Measurements from ENCODE around the gene ATXN7L1.
"Not testable (repeated sequence)": the region's sequence is repeated elsewhere in the genome, so short reads cannot be mapped to it uniquely, and the experiment has no call there.

Gene ATXN7L1

GRCh38 chr7:105744258-105744657, 132.1 kb downstream of the ATXN7L1 start:
- DNase-seq (ENCODE audit: low read depth, low spot score) = no peak

DNA sequence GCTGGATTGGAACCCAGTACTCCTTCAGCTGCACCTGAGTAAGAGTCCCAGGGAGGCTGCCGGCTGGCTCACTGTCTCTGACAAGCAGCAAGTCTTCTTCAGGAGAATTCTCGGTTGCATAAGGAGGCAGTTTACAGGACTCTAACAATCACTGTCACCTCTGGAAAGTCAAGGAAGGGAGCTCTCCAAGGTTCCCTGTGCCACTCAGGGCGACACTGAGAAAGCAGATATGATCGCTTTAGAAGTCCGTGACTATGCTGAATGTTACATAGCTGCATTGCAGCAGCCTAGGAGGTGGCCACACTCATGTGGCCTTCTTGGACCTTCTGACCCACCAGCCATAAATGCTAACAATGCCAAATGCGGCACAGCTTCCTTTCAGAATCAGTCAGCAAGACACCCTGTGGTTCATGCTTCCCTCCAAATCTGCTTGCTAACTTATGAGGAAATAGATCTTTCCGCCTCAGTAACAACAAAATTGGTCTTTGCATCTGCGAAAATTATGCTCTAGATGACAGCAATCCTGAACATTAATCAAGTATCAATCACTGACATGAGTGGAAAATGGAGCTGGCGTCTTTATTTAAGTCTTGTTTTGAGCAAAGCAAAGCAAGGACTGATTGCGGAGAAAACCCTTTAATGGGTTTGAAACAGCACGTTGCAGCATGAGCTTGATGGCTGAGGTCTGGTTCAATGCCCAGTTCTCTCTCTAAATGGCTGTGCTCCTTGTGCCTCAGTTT, 132.9 kb downstream of the ATXN7L1 start:
- no peak for DNase-seq (ENCODE audit: low read depth, low spot score)

- no peak for DNase-seq (ENCODE audit: low read depth, low spot score)
These were observed 133.6 kb downstream of the ATXN7L1 start for GRCh38 chr7:105742787-105743186.

DNA sequence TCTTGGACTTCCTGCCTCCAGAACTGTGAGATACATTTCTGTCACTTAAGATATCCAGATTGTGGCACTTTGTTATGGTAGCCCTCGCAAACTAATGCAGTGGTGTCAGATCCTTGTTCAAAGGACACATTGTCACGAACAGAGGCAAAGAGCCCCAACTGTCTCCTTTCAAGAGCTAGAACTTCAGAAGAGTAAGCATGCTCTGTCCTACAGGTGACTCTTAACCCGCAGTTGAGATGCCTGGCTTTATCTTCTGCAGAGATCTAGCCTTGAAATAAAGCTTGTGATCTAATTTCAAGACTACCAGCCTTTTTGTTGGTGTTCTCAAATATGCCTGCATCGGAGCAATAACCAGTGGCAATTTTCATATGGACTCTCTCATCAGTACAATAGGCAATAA, 134.4 kb downstream of the ATXN7L1 start:
- DNase-seq (ENCODE audit: low read depth, low spot score) = no peak

DNA sequence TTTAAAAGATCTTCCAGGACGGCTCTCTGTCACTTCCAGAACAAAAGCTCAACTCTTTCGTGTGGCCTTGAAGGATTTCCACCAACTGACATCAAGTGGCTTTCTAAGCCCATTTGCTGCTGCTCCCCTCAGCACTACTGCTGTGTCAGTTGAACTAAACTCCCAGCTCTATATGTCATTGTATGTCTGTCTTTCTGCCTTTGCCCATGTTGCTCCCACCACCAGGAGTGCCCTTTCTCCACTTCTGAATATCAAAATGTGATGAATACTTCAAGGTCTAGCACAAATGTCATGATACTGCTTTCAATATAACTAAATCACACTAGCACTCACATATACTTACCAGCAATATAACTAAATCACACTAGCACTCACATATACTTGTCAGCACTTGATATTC, 138.3 kb downstream of the ATXN7L1 start:
- DNase-seq (ENCODE audit: low read depth, low spot score) = no peak

GRCh38 chr7:105734233-105734632, 142.2 kb downstream of the ATXN7L1 start:
- DNase-seq (ENCODE audit: low read depth, low spot score) = no peak

DNA sequence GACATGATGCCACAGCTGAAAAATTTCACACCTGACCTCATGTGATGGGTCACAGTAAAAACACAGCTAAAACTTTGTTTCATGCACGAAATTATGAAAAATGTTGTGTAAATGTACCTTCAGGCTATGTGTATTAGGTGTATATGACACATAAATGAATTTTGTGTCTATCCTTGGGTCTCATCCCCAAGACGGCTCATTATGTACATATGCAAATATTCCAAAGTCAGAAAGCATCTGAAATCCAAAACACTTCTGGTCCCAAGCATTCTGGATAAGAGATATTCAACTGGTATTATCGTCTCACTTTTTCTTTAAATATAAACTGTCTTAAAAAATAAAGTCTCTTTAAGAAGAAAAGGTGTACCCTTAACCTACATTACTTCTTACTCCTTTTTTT, 145.4 kb downstream of the ATXN7L1 start:
- no peak for DNase-seq (ENCODE audit: low read depth, low spot score)

DNA sequence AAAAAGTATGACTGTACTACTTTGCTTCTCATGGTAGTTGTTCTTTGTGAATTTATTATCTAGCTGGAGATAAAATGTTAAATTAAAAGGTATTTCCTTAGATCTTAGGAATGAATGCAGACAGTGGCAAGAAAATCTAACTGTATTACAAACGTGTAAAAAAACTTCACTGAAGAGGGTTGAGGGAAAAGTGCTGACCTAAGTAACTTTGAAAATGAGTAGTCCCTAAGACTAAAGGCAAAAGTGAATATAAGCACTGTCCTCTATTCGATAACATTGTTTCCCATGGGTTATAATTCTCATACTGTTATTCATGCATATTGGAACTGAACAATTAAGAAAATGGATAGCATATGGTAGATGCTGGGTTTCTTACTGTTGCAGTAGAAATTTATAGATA, 148.4 kb downstream of the ATXN7L1 start:
- DNase-seq (ENCODE audit: low read depth, low spot score) = no peak

GRCh38 chr7:105724688-105725087, 151.7 kb downstream of the ATXN7L1 start:
- no peak for DNase-seq (ENCODE audit: low read depth, low spot score)

- no peak for DNase-seq (ENCODE audit: low read depth, low spot score)
These were observed 152.8 kb downstream of the ATXN7L1 start for GRCh38 chr7:105723572-105723971.

GRCh38 chr7:105721571-105722104, 154.8 kb downstream of the ATXN7L1 start:
- DNase-seq (ENCODE audit: low read depth, low spot score) = no peak

DNA sequence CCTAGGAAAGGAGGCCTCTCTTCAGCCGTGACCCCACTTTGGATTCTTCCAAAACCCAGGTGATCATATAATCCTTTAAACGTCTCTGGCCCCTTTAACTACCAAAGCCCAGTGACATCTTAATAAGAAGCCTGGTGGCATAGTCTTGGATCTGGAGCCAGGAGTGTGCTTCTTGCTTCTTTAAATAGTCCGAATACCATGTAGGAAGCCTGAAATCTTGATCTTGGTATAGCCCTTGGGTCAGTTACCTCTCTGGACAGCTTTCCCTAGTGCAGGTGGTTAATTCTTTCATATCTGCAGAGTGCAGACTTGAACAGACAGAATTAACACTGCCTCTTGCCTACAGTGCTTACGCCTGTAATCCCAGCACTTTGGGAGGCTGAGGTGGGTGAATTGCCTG, 156.5 kb downstream of the ATXN7L1 start:
- DNase-seq (ENCODE audit: low read depth, low spot score) = no peak

- DNase-seq (ENCODE audit: low read depth, low spot score) = no peak
These were observed 157.0 kb downstream of the ATXN7L1 start for GRCh38 chr7:105719395-105719794.

DNA sequence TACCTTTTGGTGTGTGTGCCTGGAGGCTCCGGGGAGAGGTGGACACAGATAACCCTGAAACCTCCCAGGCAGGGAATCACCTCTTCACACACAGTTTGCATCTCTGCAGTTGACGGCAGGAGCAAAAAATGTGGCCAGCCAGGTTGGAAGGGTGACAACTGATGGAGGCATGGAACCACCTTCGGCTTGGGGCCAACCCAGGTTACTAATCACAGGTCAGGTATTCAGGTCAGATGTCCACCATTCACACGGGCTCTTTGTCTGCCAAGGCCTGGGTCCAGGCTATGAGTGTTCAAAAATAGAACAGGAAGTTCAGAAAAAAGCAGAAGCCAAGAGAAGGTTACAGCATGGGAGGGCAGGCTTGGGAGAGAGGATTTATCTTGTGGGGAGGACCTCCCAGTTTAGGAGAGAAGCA, 157.9 kb downstream of the ATXN7L1 start:
- DNase-seq (ENCODE audit: low read depth, low spot score) = no peak

DNA sequence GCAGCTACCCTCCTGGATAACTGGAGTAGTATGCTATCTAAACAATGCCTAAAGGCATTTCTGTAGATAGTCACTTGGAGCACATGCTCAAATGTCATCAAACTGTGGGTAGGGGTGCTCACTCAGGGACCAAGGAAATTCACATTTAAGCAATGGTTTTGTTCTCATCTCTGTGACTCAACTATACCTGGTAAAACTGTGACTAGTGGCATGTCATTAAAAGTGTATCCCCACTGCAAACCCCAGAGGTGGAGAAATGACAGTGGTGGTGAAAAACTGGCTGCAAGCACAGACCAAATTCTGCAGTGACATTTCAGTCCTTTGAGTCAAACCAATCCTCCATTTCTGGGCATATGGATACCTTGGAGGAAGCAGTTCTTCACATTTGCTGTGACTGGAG, 160.9 kb downstream of the ATXN7L1 start:
- no peak for DNase-seq (ENCODE audit: low read depth, low spot score)

DNA sequence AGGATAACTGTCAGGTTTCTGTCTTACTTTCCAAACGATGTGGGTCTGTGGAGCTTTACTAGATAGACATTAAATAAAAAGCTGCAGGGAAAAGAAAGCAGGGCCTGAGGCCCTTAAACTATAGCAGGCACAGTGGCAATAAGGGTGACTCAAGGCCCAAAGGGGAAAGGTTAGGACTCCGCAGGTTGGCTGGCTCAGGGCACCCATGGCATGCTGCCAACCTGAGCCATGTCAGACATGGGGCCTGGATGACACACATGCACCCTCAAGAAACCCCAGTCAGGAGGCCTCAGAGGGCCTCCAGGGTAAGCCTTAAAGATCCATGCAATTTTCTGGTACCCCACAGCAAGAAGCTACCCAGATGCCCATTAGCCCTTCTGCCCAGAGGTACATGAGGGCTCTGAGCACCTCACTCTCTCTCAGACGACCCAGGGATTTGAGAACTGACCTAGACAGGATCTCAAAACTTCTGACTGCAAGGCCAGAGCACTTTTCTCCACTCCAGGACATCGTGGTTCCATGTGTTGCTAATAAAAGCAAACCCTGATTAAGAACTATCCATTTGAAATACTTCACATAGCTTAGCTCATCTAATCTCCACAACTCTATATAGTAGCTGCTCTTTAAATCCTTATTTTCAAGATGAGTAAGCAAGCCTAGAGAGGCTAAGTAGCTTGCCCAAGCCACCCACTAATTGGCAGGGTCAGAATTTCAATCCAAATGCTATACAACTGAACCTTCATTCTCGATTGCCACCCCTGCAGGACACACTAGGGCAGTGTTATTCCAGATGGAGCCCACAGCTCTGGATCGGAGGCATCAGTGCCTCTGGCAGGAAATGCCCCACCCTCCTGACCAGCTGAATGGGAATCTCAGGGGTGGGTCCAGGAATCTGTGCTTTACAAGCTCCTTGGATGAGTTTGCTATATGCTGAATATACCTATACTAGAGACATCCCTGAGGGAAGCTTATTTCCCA, 162.6 kb downstream of the ATXN7L1 start:
- DNase-seq (ENCODE audit: low read depth, low spot score) = no peak

GRCh38 chr7:105712877-105713276, 163.5 kb downstream of the ATXN7L1 start:
- no peak for DNase-seq (ENCODE audit: low read depth, low spot score)

DNA sequence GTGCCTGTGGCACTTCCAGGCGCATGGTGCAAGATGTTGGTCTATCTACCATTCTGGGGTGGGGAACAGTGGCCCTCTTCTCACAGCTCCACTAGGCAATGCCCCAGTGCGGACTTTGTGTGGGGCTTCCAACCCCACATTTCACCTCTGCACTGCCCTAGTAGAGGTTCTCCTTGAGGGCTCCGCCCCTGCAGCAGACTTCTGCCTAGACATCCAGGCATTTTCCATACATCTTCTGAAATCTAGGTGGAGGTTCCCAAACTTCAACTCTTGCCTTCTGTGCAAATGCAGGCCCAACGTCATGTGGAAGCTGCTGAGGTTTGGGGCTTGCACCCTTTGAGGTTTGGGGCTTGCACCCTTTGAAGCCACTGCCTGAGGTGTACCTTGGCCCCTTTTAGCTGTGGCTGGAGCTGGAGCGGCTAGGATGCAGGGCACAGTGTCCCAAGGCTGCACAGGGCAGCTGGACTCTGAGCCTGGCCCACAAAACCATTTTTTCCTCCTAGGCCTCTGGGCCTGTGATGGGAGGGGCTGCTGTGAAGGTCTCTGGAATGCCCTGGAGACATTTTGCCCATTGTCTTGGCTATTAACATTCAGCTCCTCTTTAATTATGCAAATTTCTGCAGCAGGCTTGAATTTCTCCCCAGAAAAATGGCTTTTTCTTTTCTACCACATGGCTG, 164.5 kb downstream of the ATXN7L1 start:
- DNase-seq (ENCODE audit: low read depth, low spot score) = no peak

GRCh38 chr7:105710720-105711119, 165.7 kb downstream of the ATXN7L1 start:
- DNase-seq (ENCODE audit: low read depth, low spot score) = not testable (repeated sequence)

DNA sequence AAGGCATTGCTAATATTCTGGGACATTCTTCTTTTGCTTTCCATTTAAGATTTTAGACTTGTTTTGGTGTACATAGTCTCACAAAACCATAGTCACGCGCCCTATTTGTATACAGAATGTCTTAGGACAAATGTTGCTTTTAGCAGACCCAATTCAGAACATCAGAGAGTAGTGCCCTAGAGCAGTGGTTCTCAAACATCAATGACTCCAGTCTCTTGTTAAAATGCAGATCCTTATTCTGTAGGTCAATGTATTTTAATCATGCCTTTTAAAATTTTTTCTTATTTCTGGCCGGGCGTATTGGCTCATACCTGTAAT, 167.7 kb downstream of the ATXN7L1 start:
- no peak for DNase-seq (ENCODE audit: low read depth, low spot score)

DNA sequence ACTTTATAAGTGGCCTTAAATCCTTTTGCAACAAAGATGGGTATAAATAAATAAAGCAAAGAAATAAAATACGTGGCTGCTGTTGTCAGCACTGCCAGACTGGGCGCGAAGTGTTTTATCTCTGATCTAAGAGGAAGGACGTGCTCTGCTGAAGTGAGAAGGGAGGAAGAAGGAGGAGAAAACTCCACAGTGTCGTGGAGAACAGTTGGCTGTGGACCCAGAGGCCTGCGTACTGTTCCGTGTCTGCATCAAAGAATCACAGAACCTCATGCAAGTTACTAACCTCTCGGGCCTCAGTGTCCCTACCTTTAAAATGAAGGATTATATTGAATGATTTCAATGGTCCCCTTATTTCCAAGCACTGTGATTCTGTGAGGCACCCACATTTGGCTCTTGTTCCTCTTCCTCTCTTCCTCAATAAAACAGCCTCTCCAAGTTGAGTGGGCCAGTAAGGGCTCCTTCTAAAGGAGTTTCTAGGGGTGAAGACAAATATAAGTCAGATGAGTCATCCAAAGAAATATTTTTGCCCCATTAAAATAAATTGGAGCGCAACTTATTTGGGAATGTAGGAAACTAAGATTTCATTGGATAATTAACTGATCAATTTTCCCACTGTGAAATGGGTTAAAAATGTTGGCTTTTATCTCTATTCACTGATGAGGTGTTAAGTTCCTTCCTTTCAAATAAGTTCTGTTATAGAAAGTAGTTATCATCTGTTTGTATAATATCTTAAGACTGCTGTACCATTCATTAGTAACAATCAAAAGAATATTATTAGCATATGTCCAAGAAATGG, 168.2 kb downstream of the ATXN7L1 start:
- DNase-seq (ENCODE audit: low read depth, low spot score) = no peak
